ENCODE measurements around the gene TNFRSF14.

DNA sequence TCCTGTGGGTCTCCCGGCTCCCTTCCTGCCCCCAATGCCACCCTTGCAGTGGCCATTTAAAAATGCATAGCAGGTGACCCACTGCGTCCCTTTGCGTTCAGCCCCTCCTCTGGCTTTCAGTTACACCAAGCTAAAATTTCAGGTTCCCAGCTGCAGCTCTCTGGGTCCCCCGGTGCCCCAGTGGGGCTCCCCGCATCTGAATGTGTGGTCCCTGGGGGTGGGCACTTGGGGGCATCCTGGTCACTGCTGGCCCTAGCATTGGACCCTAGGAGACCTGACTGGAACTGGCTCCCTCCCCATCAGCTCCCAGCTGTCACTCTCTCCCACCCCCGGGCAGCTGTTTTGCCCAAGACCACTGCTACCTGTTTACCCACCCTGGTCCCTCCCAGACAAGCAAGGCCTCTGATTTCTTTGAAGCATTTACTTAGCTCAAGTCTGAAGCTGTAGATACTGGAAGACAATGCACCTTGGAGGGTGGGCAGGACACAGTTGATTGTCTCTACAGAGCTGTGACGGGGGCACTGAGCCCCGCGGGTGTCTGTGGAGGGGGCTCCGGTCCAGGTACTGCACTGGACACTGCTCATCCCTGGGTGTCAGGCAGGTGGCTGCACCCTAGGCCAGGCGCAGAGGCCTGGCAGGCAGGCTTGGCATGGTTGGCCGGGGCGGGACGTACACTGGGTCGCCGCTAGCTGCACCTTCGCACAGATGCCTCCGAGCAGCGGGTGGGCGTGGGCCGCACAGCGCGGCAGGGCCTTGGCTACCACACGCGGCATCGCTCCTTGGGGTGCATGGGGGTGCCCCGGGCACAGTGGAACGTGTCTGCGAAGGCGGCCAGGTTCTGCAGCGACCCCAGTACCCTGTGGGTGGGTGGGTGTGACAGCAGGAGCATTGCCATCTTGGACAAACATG is 34.3 kb downstream of the TNFRSF14 start:
- TF ChIP-seq POLR2A (IDR thresholded peaks at IDR 0.05) = no peak
- TF ChIP-seq, protein P1, sequence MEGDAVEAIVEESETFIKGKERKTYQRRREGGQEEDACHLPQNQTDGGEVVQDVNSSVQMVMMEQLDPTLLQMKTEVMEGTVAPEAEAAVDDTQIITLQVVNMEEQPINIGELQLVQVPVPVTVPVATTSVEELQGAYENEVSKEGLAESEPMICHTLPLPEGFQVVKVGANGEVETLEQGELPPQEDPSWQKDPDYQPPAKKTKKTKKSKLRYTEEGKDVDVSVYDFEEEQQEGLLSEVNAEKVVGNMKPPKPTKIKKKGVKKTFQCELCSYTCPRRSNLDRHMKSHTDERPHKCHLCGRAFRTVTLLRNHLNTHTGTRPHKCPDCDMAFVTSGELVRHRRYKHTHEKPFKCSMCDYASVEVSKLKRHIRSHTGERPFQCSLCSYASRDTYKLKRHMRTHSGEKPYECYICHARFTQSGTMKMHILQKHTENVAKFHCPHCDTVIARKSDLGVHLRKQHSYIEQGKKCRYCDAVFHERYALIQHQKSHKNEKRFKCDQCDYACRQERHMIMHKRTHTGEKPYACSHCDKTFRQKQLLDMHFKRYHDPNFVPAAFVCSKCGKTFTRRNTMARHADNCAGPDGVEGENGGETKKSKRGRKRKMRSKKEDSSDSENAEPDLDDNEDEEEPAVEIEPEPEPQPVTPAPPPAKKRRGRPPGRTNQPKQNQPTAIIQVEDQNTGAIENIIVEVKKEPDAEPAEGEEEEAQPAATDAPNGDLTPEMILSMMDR (IDR thresholded peaks at IDR 0.05) = no peak

Measured in breast epithelium (tissue), 3 donors.